HG03159 (cell line): ENCODE measurements around the gene MEOX2.

ENCODE experiments used
- ATAC-seq: cut with Tn5 transposase; IDR thresholded peaks from one replicate; pipeline ENCODE4 v1.9.1; 2021; ENCODE audit warnings: mild to moderate bottlenecking, moderate library complexity; ENCODE audit not compliant: unreplicated experiment

MEOX2 gene

DNA sequence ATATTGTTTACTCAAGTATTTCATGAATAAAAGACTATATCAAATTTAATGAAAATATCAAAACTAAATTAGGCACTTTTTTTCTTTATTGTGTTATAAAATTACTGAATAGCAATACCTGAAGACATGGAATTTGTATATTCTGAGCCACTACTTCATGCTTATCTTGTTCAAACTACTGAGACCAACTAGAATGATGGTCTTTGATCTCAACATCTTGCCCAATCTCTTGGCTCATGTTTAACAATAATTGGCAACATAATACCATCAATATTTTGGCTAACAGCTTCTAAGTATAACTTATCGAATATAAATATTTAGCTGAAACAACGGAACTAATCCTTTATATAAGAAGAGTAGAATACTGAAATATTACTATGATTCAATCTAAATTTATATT is 68.2 kb downstream of the MEOX2 start:
- no peak for ATAC-seq

DNA sequence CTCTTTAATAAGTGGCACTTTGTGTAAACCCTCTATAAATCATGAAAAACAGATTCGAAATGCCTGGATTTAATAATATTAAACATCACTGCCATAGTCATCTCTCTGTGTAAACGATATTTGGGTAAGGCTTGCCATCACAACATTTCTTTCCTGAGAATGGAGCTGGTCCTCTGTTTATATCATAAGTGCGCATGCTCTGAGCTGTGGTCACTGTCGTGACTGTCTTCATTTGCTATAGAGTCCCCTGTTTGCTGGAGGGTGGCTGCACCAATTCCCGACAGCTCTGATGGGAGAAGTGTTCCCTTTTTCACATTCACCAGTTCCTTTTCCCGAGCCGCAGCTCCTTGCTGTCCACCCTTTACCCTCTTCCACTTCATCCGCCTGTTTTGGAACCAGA is 74.3 kb downstream of the MEOX2 start:
- no peak for ATAC-seq

DNA sequence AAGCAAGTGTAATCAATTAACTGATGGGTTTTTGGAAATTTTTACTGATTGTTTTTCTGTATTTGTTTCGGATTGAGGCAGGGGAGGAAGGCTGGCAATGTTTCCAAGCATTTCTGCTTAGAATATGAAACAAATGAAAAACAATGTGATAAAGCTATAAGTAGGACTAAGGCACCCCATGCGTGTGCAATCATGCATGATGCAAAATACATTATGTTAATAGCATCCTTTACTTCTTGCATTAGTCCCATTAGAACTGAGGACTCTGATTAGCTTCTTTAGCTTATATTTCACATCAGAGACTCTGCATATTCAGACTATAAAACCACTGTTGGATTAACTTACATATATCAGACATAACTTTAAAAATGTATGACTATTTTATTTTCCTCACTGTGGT is 76.0 kb downstream of the MEOX2 start:
- ATAC-seq = no peak

DNA sequence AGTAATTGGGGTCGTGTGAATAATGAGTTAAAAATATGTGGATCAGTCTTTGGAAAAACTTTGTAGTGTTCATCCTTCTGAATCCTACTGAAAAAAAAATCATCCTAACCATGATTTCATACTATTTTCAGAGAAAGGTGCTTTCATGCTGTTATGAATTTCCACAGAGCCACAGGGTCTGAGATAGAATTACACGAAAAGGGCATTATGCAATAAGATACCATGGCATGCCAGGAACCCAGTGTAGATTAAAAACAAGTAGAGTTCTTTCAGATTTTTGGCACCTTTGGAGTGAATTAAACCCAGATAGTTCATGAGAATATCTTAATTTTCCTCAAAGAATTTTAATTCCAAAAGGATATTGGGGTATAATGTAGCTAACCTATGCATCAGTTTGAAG is 77.2 kb downstream of the MEOX2 start:
- ATAC-seq = no peak

DNA sequence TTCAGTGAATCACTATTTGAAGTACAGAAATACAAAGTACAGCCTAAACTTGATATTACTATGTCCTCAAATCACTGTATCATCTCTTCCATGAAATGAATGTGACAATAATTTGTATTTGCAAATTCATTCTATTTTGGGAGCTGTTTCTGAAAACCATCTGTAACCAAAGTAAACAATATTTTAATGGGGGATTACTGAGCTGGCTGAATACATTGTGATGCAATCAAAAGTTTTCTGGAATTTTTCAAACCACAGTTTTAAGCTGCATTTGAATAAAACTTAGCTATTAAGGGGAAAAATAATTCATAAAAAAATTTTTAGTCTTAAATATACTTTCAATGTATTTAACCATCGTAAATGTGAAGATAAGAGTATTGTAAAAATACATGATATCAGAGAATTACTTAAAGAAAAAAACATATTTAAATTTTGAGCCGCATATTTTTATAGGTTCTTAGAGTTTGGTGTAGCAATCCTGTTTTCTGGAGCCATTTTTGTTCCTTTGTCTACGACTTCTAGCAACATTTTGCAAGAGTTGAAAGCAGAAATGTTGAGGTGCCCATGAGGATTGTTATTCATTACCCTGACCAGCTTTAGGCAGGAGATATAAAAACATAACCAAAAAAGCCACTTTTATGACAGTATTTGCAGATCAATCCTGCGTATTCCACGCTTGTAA is 78.8 kb downstream of the MEOX2 start:
- no peak for ATAC-seq

DNA sequence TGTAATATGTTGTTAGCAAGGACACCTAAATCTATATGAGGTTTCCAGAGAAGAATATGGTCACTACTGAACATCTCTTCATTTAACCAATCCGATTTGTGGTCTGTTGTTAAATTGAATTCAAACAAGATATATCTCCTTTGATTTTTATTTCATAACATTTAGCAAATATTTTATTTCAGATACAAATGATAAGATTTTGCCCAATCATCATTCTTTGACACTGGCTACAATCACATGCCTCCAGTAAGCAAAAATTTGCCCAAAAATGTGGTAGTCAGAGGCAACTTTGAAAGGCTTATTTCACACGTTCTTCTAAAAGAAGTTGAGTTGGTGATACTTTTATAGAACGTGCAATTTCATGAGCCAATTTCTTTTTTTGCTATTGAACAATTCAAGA is 79.9 kb downstream of the MEOX2 start:
- no peak for ATAC-seq

DNA sequence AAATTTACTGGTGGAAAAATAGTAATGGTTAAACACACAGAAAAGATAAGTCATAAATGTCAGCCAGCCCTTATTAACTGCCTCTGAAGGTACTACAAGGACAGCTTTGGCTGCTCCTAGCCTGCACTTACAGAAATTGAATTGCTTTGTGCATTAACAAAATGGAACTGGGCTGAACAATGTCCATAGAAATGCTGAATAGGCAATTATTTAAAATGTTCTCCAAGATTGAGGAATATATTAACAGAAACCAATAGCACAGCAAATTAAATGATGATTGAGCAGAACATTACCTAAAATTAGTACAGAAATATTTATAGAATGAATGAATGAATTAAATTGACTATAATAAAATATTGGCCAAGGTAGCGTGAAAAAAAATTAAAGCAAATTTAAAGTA is 82.3 kb downstream of the MEOX2 start:
- no peak for ATAC-seq

DNA sequence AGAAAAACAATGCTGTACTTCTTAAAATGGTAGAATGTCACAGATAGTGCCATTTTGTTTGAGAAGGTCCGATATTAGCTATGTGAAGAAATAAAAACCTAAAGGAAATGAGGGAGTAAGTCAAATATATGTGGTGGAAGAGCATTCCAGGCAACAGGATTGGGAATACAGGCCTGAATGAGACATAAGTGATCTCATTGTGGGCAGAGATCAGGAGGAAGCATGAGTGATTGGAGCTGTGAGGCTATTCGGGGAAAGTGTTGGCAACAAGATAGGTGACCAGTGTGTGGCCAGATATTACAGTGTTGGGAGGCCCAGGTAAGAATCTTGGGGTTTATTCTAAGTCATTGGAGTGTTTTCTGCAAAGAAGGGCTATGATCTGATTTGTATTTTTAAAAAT is 83.4 kb downstream of the MEOX2 start:
- no peak for ATAC-seq

DNA sequence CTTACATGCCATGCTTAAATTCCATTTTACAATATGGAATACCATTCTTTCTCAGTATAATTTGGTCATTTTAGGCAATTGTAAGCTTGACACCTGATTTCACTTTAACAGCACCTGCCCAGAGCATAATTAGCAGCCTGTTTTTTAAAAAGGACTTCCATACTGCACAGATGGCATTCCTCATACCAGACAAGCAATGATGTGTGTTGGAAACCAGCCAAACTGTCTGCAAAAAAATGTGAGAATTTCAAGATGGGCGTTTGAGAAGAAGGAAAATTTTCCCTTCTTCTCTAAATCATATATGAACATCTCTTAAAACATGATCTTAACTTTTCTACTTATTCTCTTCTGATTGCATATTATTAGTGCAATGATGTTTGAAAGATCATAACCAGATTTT is 84.2 kb downstream of the MEOX2 start:
- no peak for ATAC-seq

DNA sequence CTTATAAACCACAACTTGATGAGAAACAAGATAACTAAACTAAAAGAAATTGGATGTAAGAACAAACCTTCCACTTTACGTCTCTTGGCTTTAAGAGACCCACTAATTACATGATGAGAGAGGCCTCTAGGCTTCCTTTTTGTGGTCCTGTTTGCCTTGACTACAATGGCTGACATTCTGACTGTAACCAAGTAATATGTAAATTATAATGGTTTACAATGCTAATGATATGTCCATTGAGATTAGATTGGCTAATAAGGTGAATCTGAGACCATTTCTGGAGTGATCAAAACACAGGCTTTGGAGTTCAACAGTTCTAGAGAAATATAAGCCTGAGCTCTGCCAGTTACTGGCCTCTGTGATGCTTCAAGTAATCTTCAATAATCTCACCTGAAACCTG is 85.3 kb downstream of the MEOX2 start:
- ATAC-seq = no peak

DNA sequence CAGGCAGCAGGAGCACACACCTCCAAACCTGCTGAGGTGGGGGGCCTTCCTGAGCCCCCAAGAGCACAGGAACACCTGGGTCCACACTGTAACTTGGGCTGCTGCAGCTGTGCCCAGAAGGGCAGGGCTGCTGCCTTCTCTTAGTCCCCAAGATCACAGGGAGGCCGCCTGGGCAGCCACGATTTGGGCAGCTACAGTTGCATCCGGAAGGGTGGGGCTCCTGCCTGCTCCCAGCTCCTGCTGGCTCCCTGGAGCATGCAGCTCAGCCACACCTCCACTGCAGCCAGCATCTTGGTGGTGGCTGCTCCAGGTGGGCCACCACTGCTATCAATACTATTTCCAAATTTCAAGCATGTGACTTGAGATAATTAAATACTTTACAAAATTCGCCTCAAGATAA is 86.2 kb downstream of the MEOX2 start:
- ATAC-seq = no peak

DNA sequence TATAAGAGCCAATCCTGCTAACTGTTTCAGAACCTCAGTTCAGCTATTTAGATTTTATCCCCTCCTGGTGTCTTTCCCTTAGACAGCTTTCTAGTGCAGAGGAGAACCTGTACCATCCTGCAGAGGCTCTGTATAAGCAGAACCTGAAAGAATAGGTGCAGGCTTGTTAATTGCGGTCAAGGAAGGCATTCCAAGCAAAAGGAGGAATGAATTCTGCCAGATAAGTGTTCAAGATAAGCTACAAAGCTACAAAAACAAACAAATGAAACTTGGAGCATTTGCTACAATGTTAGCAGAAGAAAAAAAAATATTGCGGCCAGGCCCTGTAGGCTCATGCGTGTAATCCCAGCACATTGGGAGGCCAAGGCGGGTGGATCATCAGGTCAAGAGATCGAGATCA is 92.0 kb downstream of the MEOX2 start:
- ATAC-seq = no peak

DNA sequence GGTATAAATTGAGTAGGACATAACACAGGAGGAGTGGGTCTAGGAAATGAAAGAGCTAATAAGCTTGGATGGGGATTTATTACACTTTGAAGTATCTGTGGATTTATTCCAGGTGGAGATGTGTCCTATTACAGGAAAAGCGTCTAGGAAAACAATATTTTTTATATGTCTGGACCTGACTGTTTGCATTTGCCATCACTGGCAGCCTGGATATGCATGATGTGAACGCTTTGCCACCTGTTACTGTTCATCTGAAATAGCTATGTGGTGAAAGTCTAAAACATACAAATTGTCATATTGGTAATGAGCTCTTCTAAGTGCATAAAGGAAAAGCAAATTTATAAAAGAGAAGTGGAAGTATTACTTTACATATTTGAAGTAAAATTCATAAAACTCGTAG is 93.1 kb downstream of the MEOX2 start:
- no peak for ATAC-seq

DNA sequence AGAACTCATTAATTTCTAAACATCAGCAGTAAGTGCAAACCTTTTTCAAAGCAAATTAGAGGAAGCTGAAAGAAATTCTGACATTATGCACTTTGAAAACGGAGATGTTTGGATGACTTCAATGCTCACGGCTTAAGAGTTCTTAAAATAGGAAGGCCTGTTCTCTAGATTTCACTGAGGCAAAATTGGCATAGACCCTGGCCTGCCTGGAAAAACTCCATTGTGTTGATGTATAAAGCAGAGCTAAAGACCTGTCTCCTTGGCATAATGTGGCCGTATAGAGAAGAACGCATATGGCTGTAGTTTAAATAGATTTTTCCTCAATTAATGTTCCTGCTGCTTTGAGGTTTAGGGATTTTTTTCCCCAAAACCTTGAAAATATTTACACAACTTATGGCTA is 100.2 kb downstream of the MEOX2 start:
- no peak for ATAC-seq

DNA sequence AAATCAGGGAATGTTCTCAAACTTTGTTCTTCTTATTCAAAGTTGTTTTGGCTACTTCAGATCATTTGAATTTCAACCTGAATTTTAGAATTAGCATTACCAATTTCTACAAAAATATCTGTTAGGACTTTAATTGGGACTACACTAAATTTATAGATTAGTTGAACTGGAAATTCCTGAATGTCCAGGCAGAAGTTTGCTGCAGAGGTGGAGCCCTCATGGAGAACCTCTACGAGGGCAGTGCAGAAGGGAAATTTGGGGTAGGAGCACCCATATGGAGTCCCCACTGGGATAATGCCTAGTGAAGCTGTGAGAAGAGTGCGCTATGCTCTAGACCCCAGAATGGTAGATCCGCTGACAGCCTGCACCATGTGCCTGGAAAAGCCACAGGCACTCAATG is 101.9 kb downstream of the MEOX2 start:
- no peak for ATAC-seq

DNA sequence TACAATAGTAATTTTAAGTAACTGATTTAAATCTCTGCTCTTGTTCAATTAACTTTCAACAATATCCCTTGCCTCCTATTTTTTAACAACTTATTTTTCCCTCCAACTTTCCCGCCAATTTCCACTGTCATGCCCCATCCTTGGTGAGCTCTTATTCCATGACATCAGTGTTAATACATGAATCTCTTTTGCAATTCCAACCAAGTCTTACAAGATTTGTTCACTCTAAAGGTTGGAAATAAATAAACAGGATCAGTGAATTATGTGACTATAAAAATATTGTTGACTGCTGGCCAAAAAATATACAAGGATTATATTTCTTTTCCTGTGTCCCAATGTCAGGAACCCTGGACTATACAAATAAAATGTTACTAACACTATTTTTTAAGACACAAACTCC is 103.7 kb downstream of the MEOX2 start:
- no peak for ATAC-seq

DNA sequence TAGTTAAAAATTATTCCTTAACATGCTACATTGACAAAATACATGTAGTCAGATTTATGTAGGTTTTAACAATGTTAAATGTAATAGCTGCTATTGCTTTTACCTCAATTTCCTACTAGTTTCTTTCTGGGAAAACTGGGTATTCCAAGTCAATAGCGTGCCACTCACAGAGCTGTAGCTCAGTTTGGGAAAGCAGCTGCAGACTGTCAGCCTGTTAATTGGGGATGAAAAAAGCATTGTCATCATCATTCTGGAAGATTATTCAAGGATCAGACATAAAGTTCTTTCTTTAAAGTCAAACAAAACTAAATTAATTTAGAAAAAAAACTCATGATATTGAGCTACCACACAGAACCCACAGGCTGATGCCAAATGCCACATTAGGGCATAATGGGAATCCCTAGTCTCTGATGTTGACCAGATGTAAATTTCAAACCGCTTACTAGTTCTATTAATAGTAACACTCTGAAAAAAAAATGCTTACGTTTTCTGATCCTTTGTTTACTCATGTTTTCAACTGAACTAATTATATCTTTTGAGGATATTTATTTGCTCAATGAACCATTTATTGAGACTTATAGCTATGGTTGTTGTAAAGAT is 105.0 kb downstream of the MEOX2 start:
- ATAC-seq = no peak

DNA sequence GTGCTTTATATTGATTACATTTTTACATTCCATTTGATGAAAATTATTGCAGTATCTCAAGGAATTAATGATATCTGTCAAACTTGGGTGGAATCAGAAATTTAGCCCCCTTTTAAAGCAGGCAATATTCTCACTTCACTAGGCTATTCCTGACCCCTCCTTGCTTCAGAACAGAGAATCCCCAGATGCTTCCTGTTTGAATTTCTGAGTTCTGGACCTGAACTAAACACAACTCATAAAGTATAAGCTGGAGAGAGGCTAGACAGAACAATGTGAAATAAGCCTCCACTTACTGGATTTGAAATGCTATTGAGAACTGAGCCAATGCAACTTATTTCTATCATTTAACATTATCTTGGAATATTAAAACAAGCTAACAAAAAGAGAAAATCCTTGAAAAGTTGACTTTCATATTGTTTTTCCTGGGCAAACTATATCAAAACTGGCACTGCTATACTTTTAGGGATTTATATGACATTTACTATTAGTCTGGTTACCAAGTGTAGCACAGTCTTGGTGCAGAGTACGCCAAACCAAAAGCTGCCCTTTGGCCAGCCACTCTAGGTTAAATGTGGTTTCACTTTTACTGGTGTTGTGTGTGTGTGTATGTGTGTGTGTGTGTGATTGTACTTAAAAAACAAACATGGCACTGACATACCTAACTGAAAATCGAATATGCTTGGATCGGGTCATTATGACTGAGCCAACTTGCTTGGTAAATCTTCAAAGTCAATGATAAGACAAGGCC is 105.7 kb downstream of the MEOX2 start:
- no peak for ATAC-seq

DNA sequence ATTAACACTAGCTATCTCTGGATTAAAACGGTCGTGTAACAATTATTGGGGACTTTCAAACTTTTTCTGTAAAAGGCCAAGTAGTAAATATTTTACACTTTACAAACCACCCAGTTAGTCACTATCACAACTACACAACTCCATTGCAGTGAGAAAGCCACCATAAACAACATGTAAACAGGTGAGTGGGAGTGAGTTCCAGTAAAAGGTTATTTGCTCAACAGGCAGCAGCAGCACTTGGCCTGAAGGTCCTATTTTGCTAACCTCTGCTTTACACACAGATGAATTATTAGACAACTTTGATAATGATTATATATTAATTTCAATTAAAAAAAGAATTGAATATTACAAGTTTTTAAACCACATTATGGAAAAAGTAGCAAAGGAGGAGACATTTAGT is 108.9 kb downstream of the MEOX2 start:
- ATAC-seq = no peak

DNA sequence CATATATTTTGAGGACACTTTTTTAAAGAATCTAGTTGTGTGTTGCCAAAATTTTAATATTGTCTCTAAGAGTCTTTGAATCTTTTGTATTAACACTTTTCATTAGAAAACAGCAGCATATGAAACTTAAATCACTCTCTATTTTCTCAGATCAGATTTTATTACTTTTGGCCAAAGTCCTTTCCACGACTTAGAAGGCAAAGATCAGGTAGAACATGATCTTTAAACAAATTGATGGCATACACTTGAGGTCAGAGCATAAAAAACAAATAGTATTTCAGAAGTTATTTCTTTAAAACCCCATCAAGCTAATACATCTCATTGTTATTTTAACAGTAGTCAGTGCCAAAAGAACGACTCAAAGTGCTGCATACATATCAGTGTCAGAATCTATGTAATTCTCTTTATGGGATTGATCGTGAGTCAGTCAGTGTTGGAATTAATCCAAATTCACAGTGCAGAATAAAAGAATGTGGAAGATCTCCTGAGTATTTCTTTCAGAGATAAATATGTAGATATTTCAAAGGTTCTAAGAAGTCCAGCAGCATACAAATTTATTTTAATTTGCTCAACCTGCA is 115.1 kb downstream of the MEOX2 start:
- ATAC-seq = no peak

DNA sequence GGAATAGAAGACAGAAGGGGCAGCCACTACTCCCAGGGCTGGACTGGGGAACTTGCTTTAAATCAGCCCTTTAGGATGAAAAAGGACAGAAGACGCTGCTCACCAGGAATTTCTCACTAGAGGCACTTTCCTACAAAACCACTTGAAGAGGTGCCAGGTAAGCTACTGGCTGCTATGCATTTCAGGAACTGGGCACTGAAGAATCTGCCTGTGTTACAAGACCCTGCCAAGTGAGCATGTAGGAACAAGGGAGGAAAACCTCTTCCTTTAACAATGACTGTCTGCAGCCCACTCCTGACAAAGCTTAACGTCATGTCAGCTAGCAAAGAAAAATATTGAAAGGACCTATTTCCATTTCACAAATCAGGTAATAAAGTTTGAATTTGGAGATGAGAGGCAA is 118.8 kb downstream of the MEOX2 start:
- no peak for ATAC-seq

DNA sequence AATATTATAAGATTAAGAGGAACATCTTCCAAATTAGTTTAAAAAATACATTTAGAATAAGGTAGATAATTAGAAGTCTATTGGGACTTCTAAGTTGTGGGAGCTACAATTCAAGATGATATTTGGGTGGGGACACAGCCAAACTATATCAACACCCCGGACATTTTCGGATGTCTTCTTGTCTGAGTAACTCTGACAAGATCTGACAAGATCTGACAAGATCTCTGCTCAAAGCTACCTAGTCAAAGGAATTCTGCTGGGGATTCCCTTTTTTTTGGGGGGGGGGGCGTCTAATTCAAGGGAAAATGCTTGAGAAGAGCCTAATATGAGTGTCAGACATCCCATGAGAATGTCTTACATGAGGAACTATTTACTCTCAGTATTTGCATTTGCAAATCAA is 119.4 kb downstream of the MEOX2 start:
- ATAC-seq = no peak
